ENCODE results near the gene VMP1. TPM values are rescaled to one million over a fixed set of nuclear protein-coding genes. Genes with fewer than 3 reads are reported as not detected.
"Not testable (repeated sequence)": the region's sequence is repeated elsewhere in the genome, so short reads cannot be mapped to it uniquely, and the experiment has no call there.

VMP1 gene
- total RNA-seq, 4 donors from 2014 or later, result 48.3 to 108 (median 72.4) TPM

DNA sequence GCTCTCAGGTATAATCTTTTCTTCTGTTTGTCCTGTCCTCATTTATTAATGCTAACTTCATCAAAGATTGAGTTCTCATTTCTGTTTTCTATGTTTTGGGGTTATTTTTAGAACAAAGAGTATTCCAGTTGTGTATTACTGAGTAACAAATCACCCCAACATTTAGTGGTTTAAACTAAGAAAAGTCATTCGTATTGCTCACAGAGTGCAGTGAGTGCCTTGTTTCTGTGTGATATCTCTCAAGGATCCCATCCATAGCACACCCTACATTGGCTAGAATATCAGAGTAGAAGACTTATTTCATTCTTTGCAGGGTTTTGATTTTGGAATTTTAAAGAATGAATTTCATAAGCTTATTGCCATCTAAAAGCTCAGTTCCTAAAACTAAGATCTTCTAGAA, 72.1 kb downstream of the VMP1 start:
- TF ChIP-seq POLR2AphosphoS5 (IDR thresholded peaks at IDR 0.05), result no peak
- TF ChIP-seq POLR2A (IDR thresholded peaks at IDR 0.05), result no peak
- TF ChIP-seq, protein P1, sequence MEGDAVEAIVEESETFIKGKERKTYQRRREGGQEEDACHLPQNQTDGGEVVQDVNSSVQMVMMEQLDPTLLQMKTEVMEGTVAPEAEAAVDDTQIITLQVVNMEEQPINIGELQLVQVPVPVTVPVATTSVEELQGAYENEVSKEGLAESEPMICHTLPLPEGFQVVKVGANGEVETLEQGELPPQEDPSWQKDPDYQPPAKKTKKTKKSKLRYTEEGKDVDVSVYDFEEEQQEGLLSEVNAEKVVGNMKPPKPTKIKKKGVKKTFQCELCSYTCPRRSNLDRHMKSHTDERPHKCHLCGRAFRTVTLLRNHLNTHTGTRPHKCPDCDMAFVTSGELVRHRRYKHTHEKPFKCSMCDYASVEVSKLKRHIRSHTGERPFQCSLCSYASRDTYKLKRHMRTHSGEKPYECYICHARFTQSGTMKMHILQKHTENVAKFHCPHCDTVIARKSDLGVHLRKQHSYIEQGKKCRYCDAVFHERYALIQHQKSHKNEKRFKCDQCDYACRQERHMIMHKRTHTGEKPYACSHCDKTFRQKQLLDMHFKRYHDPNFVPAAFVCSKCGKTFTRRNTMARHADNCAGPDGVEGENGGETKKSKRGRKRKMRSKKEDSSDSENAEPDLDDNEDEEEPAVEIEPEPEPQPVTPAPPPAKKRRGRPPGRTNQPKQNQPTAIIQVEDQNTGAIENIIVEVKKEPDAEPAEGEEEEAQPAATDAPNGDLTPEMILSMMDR (IDR thresholded peaks at IDR 0.05), result no peak
- TF ChIP-seq EP300 (IDR thresholded peaks at IDR 0.05), result no peak
- Histone ChIP-seq H3K9me3 (no peaks in the 10 kb centered on the region), H3K27ac (no peak overlapping the region), H3K36me3 (peaks cover 35% of the 10 kb centered on the region), H3K4me3 (no peak overlapping the region), H3K4me1 (peaks cover 13% of the 10 kb centered on the region), H3K27me3 (no peaks in the 10 kb centered on the region)
- 84% methylated on average over 1 of the region's 1 CpG for WGBS
- no peak for DNase-seq (ENCODE audit: low spot score in 2 of 2)

GRCh38 chr17:59780548-59780947, 73.1 kb downstream of the VMP1 start:
- peaks cover 25% of the 10 kb centered on the region for H3K36me3 ChIP-seq
- H3K9me3 ChIP-seq; DNase-seq (ENCODE audit: low spot score in 2 of 2); H3K27ac ChIP-seq; H3K27me3 ChIP-seq; H3K4me3 ChIP-seq: not testable (repeated sequence)
- 97% methylated on average over 6 of the region's 6 CpGs for WGBS
- peaks cover 23% of the 10 kb centered on the region for H3K4me1 ChIP-seq

DNA sequence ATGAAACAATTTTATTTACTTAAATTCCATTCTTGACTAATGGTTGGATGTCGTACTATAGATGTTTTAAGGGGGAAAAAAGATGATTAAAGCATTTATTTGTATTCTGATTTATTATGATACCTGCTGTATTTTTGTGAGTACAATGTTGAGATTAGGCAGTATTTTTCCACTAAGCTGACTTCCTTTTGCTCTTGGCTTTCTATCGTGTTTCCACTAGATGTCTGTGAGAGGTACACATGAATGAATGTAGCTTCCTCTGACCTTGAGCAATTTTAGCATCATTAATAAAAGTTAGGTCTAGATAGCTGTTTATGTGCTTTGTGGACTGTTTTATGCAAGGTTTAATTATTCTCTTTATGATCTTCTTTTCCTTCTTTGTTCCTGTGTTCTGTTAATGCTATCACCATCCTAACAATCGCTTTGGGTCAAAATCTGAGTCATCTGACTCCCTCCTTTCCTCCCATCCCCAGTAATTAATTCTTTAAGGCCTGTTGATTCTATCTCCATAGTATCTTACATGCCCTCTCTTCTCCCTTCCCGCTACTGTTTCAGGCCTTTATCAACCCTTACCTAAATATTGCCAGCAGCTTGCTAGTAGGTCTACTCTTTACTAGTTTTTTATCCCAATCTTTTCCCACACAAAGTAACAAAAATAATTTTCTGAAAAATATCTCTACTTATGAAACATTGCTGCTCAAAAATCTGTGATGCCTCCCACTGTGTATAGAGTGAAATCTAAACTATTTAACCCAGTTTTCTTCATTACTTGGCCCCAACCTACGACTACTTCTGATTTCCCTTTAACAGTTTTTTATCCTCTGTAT, 76.0 kb downstream of the VMP1 start:
- H3K9me3 ChIP-seq, result no peaks in the 10 kb centered on the region
- peak overlapping the region; percentile 82 for H3K27ac ChIP-seq
- DNase-seq (ENCODE audit: low spot score in 2 of 2), result no peak
- H3K4me1 ChIP-seq, result peaks cover 51% of the 10 kb centered on the region
- H3K36me3 ChIP-seq, result peaks cover 3% of the 10 kb centered on the region
- H3K4me3 ChIP-seq, result no peak overlapping the region
- no peaks in the 10 kb centered on the region for H3K27me3 ChIP-seq
- TF ChIP-seq POLR2AphosphoS5 (IDR thresholded peaks at IDR 0.05), result no peak
- TF ChIP-seq POLR2A (IDR thresholded peaks at IDR 0.05), result no peak
- TF ChIP-seq EP300 (IDR thresholded peaks at IDR 0.05), result no peak
- TF ChIP-seq, protein P1 (IDR thresholded peaks at IDR 0.05), result no peak
- WGBS, result 35% methylated on average over 5 of the region's 5 CpGs

DNA sequence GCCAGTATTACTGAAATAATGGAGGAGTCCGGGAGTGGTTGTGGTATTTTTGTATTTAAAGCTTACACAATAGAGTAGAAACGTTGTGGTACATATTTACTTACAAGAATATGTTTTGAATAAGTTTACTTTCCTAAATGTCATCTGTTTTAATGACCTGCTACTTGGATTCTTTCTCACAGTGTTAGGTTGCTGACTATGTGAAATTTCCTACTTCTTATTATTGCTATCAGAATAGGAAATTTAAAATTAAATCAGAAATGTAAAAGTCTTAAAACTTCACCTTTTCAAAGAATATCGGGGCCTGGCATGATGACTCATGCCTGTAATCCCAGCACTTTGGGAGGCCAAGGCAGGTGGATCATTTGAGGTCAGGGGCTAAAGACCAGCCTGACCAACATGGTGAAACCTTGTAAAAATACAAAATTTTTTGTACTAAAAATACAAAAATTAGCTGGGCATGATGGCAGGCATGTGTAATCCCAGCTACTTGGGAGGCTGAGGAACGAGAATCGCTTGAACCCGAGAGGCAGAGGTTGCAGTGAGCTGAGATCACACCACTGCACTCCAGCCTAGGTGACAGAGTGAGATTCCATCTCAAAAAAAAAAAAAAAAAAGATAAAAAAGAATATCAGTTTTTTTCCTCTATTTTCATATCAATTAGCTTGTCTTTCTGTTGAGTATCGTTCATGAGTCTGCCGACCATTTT, 77.8 kb downstream of the VMP1 start:
- DNase-seq (ENCODE audit: low spot score in 2 of 2), result no peak
- Histone ChIP-seq H3K36me3 (peaks cover 3% of the 10 kb centered on the region), H3K4me1 (peaks cover 51% of the 10 kb centered on the region), H3K27ac (peak overlapping the region; percentile 82), H3K27me3 (no peaks in the 10 kb centered on the region), H3K4me3 (no peak overlapping the region), H3K9me3 (no peaks in the 10 kb centered on the region)
- TF ChIP-seq POLR2AphosphoS5 (IDR thresholded peaks at IDR 0.05) (no peak), POLR2A (IDR thresholded peaks at IDR 0.05) (no peak), EP300 (IDR thresholded peaks at IDR 0.05) (no peak)
- TF ChIP-seq, protein P1 (IDR thresholded peaks at IDR 0.05), result no peak
- 69% methylated on average over 8 of the region's 8 CpGs for WGBS

DNA sequence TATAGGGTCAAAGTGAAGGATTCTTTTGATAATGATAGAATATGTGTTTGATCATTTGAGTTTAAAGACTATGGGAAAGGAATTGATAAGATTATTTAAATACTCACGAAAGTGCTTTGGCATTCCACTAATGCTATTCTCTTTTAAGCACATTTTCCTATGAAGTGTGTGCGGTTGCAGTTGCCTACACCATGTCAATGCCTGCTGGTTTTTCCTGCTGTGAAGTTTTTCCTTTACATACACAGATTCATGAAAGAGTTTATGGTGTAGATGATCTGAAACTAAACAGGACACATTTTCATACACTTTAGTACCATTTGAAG, 78.7 kb downstream of the VMP1 start:
- WGBS, result 18% methylated on average over 2 of the region's 2 CpGs
- peaks cover 3% of the 10 kb centered on the region for H3K36me3 ChIP-seq
- H3K4me3 ChIP-seq, result no peak overlapping the region
- peaks cover 51% of the 10 kb centered on the region for H3K4me1 ChIP-seq
- H3K9me3 ChIP-seq, result no peaks in the 10 kb centered on the region
- no peaks in the 10 kb centered on the region for H3K27me3 ChIP-seq
- TF ChIP-seq EP300 (IDR thresholded peaks at IDR 0.05), result no peak
- TF ChIP-seq, protein P1 (IDR thresholded peaks at IDR 0.05), result peak in 1 of 2 donors; percentile 26
- DNase-seq (ENCODE audit: low spot score in 2 of 2), result no peak
- H3K27ac ChIP-seq, result peak overlapping the region; percentile 82

All from suprapubic skin (tissue), 4 donors.